HG03432 (cell line): ENCODE data around the gene HADH.
"Not testable (repeated sequence)": the region's sequence is repeated elsewhere in the genome, so short reads cannot be mapped to it uniquely, and the experiment has no call there.

Experiments used
- ATAC-seq: cut with Tn5 transposase; IDR thresholded peaks from one replicate; pipeline ENCODE4 v1.9.1; 2021; ENCODE audit warnings: mild to moderate bottlenecking, moderate library complexity; ENCODE audit not compliant: unreplicated experiment

Gene HADH

DNA sequence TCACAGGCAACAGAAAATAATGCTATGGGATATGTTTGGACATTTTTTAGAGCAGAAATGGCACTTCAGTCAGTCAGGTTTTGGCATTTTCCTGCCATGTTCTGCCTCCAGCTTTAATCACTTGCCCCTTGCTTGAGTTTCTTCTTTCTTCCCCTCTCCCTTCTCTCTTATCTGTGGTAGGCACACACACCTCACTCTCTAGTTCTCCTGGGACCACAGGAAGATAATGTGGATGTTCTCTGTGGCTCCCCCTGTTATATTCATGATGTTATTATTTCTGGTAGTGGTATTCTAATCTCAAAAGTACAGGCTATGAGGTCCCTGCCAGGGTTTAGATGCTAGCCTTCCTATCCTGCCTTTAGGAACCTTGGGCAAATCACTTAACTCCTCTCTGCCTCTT, 5.2 kb downstream of the HADH start:
- ATAC-seq: no peak

DNA sequence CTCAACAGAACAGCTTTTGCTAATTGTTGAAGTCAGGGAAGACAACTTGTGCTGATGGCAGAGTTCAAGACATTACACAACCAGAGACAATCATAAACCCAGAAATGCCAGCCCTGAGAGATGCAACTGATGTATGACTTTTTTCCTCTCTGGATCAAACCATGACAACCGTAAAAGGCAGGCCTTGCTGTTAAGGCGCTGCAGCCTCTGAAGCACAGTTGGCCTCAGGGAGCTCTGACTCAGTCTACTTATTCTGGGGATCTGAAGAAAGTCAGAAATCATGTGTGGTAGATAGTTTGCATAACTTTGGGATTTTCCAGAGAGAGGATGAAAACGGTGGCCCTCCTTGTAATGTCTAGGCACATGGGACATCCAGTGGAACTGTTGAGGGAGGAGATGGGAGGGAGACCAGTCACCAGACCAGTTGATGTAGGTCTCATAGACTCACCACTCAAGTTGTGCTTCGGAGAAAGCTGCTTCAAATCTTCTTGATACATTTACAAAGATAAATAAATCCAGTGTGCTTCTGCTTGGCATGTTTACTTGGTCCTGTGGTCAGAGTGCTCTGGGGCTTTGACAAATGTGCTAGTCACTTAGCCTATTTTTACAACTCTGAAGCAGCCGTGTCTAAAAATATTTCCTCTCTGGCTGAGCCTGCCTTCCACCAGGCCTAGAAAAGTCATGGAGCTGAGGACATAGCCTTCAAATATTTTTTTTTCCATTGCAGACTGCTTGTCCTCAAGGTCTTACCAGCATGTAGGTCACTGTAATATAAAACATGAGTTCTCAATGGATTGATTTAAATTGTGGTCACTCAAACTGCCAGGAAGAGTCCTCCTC, 7.5 kb downstream of the HADH start:
- ATAC-seq: no peak

DNA sequence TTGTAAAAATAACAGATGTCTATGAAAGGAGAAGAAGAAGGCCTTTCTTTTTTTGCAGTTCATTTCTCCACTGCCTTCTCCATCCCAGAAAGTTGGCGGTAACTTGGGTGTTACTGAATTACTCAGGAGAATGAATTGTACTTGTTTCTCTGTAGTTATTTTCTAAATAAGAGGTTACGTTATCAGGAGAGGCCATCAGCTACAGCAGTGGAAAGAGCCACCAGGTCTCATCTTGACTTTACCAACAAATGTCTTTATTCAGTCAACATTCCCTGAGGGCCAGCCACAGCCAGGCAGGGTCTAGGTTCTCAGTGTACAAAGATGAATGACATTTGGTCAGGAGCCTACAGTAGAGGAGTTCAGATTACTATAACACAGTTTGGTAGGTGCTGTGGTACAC, 8.1 kb downstream of the HADH start:
- no peak for ATAC-seq

DNA sequence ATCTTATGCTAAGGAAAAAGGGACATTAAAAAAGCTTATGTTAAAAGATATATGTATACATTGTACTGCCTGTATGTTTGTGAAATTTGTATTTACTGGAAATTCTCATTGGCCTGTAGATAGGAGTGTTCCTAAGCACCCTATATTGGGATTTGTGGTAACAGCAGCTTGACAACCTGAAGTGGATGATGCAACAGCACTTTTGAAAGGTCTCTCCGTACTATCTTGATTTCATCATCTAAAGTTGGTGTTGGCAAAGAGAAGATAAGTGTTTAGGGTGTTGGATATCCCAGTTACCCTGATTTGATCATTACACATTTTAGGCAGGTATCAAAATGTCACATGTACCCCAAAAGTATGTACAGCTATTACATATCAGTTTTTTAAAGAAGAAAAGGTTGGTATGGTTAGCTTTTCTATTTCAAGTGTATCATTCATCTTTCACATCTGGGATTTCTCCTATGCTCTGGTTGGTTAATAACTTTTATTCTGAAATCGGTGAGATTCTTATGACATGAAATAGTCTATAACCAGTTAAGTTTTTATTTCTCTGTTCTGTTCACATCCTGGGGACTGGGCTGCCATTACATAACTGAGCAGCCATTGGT, 10.3 kb downstream of the HADH start:
- no peak for ATAC-seq

DNA sequence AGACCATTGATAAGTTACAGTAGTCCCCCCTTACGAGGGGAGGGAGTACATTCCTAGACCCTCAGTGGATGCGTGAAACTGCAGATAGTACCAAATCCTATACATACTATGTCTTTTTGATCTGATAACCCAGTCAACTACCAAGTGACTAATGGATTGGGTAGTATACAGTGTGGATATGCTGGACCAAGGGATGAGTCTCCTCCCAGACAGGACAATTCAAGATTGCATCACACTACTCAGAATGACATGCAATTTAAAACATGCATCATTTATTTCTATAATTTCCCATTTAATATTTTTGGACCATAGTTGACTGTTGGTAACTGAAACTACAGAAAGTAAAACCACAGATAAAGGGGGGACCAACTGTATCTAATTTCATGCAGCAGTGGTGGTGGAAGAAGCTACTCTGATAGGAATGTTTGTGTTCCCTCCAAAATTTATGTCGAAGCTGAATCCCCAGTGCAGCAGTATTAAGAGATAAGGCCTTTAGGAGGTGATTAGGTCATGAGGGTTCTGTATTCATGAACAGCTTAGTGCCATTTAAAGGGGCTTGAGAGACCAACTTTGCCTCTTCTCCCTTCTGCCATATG, 11.9 kb downstream of the HADH start:
- no peak for ATAC-seq

DNA sequence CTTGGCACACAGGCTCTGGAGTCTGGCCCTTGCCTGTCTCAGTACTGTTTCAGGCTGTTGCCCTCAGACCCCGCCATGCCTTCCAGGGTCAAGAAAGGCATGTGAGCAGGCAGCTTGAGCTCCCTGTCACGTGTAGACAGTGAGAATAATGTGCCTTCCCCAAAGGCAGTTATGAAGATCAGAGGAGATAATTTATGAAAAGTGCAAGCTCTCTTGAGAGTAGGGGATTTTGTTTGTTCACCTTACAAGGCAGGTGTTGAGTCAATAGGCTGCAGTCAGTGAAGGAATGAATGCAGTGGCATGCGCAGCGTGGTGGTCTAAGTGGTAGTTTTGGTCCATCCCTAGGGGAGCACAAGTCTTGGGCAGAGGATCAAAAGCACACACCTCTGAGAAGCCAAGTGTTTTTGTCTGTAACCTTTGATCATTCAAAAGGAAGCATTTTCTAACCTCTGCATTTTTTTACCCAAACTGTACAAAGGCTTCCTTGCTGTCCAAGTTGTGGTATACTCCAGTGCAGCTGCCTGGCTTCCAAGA, 14.4 kb downstream of the HADH start:
- peak; percentile 59 for ATAC-seq

DNA sequence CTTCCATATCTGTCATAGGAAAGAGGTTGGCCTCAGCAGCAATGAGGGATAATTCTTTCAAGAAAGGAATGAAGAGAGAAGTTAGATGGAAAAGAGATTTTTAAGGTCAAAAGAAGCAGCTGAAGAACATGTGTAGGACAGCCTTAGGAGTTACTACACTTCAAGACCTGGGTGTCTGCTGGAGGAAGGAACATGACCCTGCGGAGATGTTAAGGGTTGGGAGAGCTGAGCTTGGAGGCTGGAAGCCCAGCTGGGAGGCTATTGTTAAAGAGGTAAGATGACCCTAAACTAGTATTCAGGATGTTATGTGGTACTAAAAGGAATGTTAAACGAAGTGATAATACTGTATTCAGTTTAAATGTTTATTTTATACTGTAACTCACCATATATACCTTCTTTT, 15.0 kb downstream of the HADH start:
- ATAC-seq: no peak

DNA sequence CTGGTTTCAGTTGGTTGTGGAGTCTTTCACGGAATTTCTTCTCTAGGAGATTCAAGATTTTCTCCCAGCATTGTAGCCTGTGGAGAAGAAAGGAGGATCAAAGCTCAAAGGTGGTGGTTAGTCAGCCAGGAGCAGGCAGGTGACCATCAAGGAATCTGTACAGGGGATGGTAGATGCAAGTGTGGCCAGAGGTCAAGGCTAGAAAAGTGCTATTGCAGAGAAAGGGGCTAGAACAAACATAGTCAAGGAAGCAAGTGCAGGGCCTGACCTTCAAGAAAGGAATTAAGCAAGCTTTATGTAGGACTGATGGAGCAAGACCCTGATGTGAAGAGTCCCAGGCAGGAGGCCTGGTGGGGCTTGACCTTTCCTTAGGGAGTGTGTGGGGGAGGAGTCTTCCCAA, 16.1 kb downstream of the HADH start:
- ATAC-seq: no peak

DNA sequence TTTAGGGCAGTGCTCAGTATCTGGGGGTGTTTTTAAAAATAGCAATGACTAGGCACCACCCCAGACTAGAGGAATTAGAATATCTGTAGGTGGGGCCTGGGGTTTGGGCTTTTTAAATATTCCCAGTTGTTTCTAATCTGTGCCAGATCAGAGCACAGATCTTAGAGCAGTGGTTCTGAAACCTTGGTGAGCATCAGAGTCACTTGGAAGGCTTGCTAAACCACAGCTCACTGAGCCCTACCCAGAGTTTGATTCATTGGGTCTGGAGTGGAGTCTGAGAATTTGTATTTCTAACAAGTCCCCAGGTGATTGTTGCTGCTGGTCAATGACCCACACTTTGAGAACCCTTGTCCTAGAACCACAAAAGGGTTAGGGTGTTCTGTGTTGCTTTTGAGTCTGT, 16.7 kb downstream of the HADH start:
- ATAC-seq: no peak

DNA sequence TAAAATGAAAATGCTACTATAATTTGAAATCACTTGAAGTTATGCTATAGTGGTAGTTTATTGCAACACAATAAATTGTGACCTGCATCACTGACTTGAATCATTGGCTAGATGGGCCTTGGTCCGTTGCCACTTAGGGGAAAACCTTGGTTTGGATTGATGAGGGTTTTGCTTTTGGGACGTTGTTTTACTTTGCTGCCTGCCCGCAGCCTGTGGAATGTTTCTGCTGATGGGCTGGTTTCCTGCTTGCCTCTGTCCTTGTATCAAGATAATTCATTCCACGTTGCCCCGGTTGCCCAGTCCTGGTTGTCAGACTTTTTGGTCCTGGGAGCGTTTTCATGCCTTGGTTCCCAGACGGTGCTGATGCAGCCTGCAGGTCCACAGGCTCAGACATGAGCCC, 18.3 kb downstream of the HADH start:
- ATAC-seq: no peak

DNA sequence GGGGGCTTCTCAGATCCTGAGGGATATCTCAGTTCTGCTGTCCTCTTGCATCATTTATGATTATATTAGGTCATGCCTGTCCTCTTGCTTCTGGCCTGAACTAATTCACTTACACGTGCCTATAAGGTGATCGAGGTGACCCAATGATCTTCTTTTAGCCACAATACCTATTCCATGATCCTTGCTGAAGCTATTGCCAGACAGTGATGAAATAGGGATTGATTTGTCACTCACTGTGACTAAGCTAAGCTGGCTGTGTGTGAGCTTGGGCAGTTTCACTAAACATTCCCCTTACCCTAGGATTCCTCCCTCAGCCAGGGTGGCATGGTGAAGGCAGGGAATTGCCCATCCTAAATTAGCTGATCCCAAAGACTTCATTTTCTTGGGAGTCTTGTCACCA, 19.0 kb downstream of the HADH start:
- ATAC-seq: no peak

DNA sequence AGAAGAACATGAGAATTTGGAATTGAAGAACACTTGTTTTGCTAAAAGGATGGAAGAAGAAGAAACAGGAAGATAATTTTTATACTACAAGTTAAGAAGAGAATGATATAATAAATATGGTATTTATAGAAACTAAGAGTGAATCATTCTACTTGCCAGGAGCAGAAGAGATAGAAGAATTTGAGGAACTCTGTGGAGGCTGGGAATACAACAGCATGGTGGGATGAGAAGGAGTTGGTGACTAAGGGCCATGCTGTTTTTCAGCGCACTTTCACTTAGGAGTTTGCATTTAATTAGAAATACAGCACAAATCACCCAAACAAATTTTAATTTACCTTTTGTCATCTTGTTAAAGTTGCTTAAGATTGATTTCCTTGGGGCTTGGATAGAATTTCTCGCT, 20.5 kb downstream of the HADH start:
- ATAC-seq: no peak

DNA sequence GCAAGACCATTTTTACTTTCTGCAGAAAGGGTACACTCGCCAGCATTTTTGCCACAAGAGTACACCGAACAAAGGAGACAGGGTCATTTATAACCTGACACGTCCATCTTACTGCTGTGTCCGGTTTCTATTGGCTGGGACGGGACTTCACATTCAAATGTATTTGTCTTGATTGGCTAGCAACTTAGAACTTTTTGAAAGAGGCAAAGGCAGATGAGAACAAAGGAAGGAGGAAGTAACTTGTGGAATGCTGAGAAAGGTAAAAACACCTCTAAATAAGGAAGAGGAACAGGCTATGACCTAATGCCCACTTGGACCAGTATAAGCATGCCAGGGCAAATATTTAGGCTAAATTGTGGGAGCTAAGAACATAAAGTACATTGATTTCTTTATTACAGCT, 22.7 kb downstream of the HADH start:
- ATAC-seq: not testable (repeated sequence)

DNA sequence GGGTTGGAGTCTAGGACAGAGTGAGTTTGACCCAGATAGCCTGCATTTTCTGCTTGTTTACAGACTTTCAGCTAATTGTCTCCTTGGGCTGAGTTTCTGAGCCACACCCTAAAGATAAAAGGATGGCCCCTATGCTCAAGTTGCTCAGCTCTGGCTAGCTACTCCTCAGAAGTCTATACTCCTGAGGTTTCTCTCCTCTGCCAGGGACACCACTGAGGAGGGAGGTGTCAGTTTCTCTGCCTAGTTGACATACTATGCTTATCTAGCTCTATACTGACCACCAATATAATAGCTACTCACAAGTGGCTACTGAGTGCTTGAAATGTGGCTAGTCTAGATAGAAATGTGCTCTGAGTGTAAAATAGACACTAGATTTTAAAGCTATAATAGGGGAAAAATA, 23.6 kb downstream of the HADH start:
- no peak for ATAC-seq

DNA sequence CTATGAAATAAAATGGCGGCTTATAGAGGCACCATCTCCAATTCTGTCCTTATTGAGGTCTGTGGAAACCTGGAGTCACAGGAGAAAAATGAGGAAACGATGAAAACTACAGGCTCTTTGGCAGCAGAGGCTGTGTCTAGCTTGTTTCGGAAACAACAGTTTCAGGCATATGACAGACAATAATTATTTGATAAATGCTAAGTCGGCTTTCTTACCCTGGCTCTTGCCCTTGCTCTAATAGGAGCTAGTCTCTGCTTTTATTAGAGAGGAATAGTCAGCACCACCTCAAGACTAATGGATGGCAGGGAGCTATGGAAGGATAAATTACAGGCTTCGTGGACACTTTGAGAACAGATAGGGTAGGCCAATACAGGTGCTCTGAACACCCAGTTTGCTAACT, 24.3 kb downstream of the HADH start:
- ATAC-seq: no peak

DNA sequence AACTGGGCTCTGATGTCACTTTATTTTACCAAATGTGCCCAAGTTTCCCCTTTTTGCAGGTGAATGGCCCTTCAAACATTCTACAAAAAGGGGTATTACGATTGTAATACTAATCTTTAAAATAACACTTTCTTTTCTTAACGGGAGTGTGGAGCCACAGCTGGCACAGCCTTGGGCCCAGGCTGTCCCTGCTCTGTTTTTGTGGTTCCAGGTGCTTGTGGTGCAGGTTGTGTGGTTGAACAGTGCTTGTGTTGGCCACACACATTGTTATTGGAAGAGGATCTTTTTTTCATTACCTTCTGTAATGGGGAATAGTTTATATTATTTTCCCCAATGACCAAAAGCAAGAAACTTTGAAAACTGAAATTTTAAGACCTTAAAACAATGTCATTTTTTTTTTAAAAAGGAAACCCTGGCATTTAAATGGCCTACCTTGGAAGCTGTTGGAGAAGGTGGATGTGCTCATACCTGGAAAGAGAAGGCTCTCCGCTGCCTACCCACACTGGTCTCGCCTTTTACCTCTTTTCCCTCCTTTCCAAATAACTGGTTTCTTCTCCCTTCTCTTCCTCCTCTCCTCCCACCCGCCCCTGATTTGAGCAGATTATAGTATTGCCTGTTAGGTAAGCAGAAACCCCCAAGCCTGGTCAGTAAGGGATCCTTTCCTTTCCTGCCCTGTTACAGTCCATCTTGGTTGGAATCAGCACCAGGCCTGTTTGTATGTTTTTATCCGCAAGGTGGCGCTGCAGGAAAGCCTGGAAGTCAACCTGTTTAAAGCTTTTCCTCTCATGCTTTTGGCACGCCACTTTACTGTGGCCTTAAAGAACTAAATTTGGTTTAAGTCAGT, 28.6 kb downstream of the HADH start:
- peak; percentile 86 for ATAC-seq

DNA sequence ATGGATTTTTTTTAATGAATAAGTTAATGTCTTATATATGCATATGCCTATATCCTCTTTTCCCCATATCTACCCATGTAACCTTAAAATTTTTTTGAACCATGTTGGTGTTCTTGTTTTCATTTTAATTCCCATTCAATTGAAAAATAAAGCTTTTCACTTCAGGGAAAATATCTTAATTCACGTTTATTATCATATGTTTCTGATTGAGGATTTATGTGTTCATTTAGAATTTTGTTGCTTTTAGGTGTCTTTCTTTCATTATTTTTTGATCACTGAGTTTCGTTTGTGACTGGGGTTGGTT, 29.1 kb downstream of the HADH start:
- ATAC-seq: no peak

DNA sequence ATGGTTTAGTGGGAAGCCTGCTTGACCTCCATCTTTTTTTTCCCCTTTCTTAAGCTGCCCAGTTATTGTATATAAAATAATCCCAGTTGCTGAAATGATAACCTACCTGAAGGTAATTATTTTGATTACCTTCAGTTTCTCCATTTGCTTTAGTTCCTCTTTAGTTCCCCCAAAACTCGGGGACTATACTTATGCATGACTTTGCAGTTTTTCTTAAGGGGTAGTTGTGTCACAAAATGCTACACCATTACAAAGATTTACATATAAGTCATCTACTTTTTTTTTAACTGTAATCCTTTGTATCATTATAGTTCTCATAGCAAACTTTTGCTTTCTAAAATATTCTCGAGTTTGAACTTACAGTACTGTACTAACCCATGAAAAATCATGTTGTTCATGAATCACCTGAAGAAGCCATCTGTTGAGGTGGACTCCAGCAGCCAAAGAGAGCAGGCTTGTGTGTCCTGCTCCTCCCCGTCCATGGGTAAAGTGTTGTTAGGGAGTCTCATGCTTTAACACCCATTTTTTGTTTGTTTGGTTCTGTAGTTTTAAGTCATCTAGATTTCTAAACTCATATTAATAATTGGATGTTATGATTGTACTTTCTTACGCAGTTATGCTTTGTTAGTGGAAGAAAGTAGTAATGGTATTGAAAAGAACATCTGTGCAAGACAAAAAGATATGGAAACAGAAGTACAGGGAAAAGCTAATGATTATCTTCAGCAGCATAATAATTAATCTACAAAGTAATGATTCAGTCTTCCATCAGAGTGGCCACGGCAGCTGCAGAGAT, 34.6 kb downstream of the HADH start:
- no peak for ATAC-seq

DNA sequence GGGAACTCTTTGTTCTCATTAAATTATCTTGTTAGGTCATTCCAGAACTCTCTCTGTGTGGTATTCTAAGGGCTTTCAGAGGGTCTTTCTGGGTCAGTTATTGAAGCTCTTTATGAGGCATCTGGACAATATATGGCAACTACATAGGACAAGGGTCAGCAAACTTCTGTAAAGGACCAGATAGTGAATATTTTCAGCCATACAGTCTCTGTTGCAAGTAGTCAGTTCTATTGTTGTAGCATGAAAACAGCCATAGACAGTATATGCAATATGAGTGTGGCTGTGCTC, 35.1 kb downstream of the HADH start:
- no peak for ATAC-seq

DNA sequence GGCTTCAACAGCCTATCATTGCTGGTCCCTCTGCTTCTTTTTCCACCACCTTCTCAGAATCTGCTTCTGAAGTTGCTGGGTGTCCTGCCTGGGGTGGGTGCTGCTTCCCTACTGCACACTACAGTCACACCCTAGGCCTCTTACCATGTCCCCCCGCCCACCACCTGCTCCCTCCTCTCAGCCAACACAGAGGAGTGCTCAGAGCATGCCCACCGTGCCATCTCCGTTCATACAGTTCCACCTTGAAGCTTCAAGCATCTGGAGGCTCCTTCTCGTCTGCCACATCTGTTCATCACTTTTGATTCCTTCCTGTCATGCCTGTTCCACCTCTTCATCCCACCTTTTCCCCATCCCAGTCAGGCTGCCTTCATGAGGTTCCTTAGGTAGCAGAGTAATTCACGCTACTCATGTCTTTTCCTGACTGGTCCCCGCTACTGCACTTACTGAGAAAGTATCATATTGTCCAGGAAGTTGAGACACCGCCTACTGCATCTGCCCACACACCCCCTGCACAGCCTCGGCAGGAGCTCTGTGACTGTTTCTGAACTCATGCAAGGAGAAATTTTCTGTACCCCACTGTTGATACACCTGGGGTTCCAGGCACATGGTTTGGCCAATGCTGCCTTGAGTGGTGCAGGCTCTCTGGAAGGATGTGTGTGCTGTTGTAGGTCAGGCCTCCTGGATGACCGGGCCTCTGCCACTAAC, 39.5 kb downstream of the HADH start:
- no peak for ATAC-seq
